Esophagus muscularis mucosa (tissue), 3 donors: ENCODE measurements around the gene QRICH2.

Experiments used
- POLR2A ChIP-seq: fragments of 450-650 bp; IDR thresholded peaks from one replicate; pipeline ENCODE4 v1.6.1; 2017; ENCODE audit warnings: antibody characterized with exemption, moderate library complexity, mild to moderate bottlenecking, low read depth
- POLR2AphosphoS5 ChIP-seq, 2 donors: sonication (generic); formaldehyde crosslinking; IDR thresholded peaks; one replicate each; pipeline ENCODE4 v1.6.1; 2017; ENCODE audit warnings: antibody characterized with exemption in 2 of 2
- TF ChIP-seq, protein P1 (sequence below), 3 experiments: fragments of 200-600 bp in 2 of 3; fragments of 450-650 bp in 1 of 3; sonication (generic) in 2 of 3; IDR thresholded peaks; one replicate each; pipeline ENCODE4 v1.5.1; 2017 to 2019; ENCODE audit warnings: antibody characterized with exemption in 3 of 3, mild to moderate bottlenecking in 2 of 3, moderate library complexity in 1 of 3

DNA sequence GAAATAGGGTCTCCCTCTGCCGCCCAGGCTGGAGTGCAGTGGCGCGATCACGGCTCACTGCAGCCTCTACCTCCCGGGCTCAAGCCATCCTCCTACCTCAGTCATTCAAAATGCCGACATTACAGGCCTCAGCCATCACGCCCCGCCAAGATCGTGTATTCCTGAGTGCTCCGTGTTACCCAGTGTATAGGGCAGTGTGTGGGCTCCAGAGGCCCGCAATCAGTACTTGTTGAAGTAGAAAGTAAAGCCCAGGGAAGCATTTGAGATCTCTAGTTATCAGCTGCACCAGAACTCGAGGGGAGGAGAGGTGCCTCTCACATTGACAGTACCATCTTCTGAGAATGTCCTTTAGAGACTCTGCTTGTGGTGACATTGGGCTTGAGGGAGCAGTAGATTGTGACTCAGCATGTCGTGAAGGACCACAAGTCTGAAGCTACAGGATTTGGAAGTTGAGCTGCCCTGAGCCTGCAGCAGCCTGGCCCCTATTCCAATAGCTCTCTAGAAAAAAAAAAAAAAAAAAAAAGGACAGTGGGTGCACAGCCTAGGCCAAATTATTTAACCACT, 46.8 kb upstream of the QRICH2 start:
- TF ChIP-seq, protein P1, sequence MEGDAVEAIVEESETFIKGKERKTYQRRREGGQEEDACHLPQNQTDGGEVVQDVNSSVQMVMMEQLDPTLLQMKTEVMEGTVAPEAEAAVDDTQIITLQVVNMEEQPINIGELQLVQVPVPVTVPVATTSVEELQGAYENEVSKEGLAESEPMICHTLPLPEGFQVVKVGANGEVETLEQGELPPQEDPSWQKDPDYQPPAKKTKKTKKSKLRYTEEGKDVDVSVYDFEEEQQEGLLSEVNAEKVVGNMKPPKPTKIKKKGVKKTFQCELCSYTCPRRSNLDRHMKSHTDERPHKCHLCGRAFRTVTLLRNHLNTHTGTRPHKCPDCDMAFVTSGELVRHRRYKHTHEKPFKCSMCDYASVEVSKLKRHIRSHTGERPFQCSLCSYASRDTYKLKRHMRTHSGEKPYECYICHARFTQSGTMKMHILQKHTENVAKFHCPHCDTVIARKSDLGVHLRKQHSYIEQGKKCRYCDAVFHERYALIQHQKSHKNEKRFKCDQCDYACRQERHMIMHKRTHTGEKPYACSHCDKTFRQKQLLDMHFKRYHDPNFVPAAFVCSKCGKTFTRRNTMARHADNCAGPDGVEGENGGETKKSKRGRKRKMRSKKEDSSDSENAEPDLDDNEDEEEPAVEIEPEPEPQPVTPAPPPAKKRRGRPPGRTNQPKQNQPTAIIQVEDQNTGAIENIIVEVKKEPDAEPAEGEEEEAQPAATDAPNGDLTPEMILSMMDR (IDR thresholded peaks at IDR 0.05), result no peak
- TF ChIP-seq POLR2AphosphoS5 (IDR thresholded peaks at IDR 0.05) (no peak), POLR2A (no peak)
